MM.1S (cell line): Measurements from ENCODE around the gene TXNRD1.

ENCODE experiments used
- DNase-seq: peaks from one replicate; pipeline ENCODE4 v3.0.0-alpha.2; 2015
- H2AFZ ChIP-seq: fragments of 300-600 bp; sonication (generic); 2 replicates; pipeline ENCODE4 v1.6.0; 2016; ENCODE audit warnings: antibody characterized with exemption, low read length
- H3F3A ChIP-seq: fragments of 300-600 bp; sonication (generic); 2 replicates; pipeline ENCODE4 v1.6.1; 2016; ENCODE audit warnings: mild to moderate bottlenecking, antibody characterized with exemption, low read length, moderate library complexity, mixed read lengths; ENCODE audit not compliant: insufficient read depth
- H3K27ac ChIP-seq: fragments of 300-600 bp; sonication (generic); 2 replicates; pipeline ENCODE4 v1.5.1; 2016; ENCODE audit warnings: mild to moderate bottlenecking, low read length
- H3K27me3 ChIP-seq: fragments of 300-600 bp; sonication (generic); replicated peaks from 2 replicates; pipeline ENCODE4 v1.6.0; 2016; ENCODE audit warnings: low read length; ENCODE audit not compliant: insufficient read depth
- H3K36me3 ChIP-seq: fragments of 300-600 bp; sonication (generic); replicated peaks from 2 replicates; pipeline ENCODE4 v1.6.1; 2016; ENCODE audit warnings: mild to moderate bottlenecking, low read length, mixed read lengths; ENCODE audit not compliant: insufficient read depth
- H3K4me1 ChIP-seq: fragments of 300-600 bp; sonication (generic); 2 replicates; pipeline ENCODE4 v1.6.1; 2016; ENCODE audit warnings: low read length, mixed read lengths
- H3K4me2 ChIP-seq: fragments of 300-600 bp; sonication (generic); 2 replicates; pipeline ENCODE4 v1.6.0; 2016; ENCODE audit warnings: low read depth, low read length
- H3K4me3 ChIP-seq: fragments of 300-600 bp; sonication (generic); 2 replicates; pipeline ENCODE4 v1.5.1; 2016; ENCODE audit warnings: low read length, mixed read lengths
- H3K79me2 ChIP-seq: fragments of 300-600 bp; sonication (generic); 2 replicates; pipeline ENCODE4 v1.6.1; 2016; ENCODE audit warnings: mixed run types, low read length, mixed read lengths
- H3K9ac ChIP-seq: fragments of 300-600 bp; sonication (generic); 2 replicates; pipeline ENCODE4 v1.6.1; 2016; ENCODE audit warnings: low read length, mixed read lengths
- H3K9me2 ChIP-seq: fragments of 300-600 bp; sonication (generic); replicated peaks from 2 replicates; pipeline ENCODE4 v1.6.1; 2016; ENCODE audit warnings: mild to moderate bottlenecking, low read length, mixed read lengths; ENCODE audit not compliant: insufficient read depth
- H3K9me3 ChIP-seq: fragments of 300-600 bp; sonication (generic); replicated peaks from 2 replicates; pipeline ENCODE4 v1.6.1; 2016; ENCODE audit warnings: mild to moderate bottlenecking, low read length, mixed read lengths; ENCODE audit not compliant: insufficient read depth
- H4K20me1 ChIP-seq: fragments of 300-600 bp; sonication (generic); 2 replicates; pipeline ENCODE4 v1.6.1; 2016; ENCODE audit warnings: mild to moderate bottlenecking, low read length, moderate library complexity, mixed read lengths; ENCODE audit not compliant: insufficient read depth
- EZH2 ChIP-seq: fragments of 300-600 bp; sonication (generic); optimal IDR thresholded peaks from 2 replicates; pipeline ENCODE3; 2017; ENCODE audit warnings: low read depth, mild to moderate bottlenecking, antibody characterized with exemption, low read length, mixed read lengths
- EZH2phosphoT487 ChIP-seq: fragments of 300-600 bp; sonication (generic); IDR thresholded peaks from 2 replicates; pipeline ENCODE4 v1.6.1; 2018; ENCODE audit warnings: antibody characterized with exemption, low read length
- TF ChIP-seq, protein P1 (sequence below): fragments of 300-600 bp; sonication (generic); IDR thresholded peaks from 2 replicates; pipeline ENCODE4 v1.5.1; 2016; ENCODE audit warnings: antibody characterized with exemption, low read length, mixed read lengths

TXNRD1 gene

GRCh38 chr12:104377514-104377812, 161.9 kb downstream of the TXNRD1 start:
- Histone ChIP-seq H3K27ac (no peak overlapping the region), H4K20me1 (no peaks in the 10 kb centered on the region), H3K4me1 (no peaks in the 10 kb centered on the region), H2AFZ (no peak overlapping the region), H3K36me3 (no peaks in the 10 kb centered on the region), H3K4me2 (no peak overlapping the region), H3K9ac (no peak overlapping the region), H3K9me3 (no peaks in the 10 kb centered on the region), H3K9me2 (no peaks in the 10 kb centered on the region), H3F3A (no peaks in the 10 kb centered on the region), H3K27me3 (no peaks in the 10 kb centered on the region), H3K4me3 (no peak overlapping the region), H3K79me2 (no peaks in the 10 kb centered on the region)
- no peak for DNase-seq
- TF ChIP-seq, protein P1, sequence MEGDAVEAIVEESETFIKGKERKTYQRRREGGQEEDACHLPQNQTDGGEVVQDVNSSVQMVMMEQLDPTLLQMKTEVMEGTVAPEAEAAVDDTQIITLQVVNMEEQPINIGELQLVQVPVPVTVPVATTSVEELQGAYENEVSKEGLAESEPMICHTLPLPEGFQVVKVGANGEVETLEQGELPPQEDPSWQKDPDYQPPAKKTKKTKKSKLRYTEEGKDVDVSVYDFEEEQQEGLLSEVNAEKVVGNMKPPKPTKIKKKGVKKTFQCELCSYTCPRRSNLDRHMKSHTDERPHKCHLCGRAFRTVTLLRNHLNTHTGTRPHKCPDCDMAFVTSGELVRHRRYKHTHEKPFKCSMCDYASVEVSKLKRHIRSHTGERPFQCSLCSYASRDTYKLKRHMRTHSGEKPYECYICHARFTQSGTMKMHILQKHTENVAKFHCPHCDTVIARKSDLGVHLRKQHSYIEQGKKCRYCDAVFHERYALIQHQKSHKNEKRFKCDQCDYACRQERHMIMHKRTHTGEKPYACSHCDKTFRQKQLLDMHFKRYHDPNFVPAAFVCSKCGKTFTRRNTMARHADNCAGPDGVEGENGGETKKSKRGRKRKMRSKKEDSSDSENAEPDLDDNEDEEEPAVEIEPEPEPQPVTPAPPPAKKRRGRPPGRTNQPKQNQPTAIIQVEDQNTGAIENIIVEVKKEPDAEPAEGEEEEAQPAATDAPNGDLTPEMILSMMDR = no peak
- TF ChIP-seq EZH2 = no peak
- TF ChIP-seq EZH2phosphoT487 = no peak

DNA sequence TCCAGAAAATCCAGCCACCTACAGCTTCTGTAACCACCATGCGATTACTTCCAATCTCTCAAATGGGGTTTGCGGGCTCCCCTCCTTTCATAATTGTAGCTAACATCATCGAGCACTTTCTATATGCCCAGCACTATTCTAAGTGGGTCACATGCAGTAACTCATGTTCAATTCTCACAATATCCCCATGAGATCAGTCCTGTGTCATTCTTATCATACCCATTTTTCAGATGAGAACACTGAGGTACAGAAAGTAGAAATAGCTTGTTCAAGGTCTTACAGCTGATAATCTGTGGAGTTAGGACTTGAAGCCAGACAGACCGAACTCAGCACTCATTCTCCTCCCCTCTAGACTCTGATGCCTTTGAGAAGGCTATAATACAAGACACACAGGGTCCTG, 162.8 kb downstream of the TXNRD1 start:
- H2AFZ ChIP-seq = no peak overlapping the region
- no peaks in the 10 kb centered on the region for H3F3A ChIP-seq
- H3K9me2 ChIP-seq = no peaks in the 10 kb centered on the region
- H3K79me2 ChIP-seq = no peaks in the 10 kb centered on the region
- DNase-seq = no peak
- no peak overlapping the region for H3K9ac ChIP-seq
- no peak for TF ChIP-seq EZH2phosphoT487
- no peak for TF ChIP-seq EZH2
- TF ChIP-seq, protein P1 = no peak
- no peaks in the 10 kb centered on the region for H3K4me1 ChIP-seq
- H3K27ac ChIP-seq = no peak overlapping the region
- no peaks in the 10 kb centered on the region for H4K20me1 ChIP-seq
- H3K4me3 ChIP-seq = no peak overlapping the region
- H3K36me3 ChIP-seq = no peaks in the 10 kb centered on the region
- H3K4me2 ChIP-seq = no peak overlapping the region
- H3K9me3 ChIP-seq = no peaks in the 10 kb centered on the region
- no peaks in the 10 kb centered on the region for H3K27me3 ChIP-seq

- Histone ChIP-seq H3K9me3 (no peaks in the 10 kb centered on the region), H3K4me2 (no peak overlapping the region; the same call in 1 of the 2 replicates), H3K36me3 (no peaks in the 10 kb centered on the region), H3K4me1 (no peaks in the 10 kb centered on the region), H3K27ac (no peak overlapping the region), H4K20me1 (no peaks in the 10 kb centered on the region), H3K79me2 (no peaks in the 10 kb centered on the region), H3K9me2 (no peaks in the 10 kb centered on the region), H3K4me3 (no peak overlapping the region), H2AFZ (peak overlapping the region; percentile 32; the same call in 1 of the 2 replicates), H3K27me3 (no peaks in the 10 kb centered on the region), H3F3A (no peaks in the 10 kb centered on the region), H3K9ac (no peak overlapping the region)
- TF ChIP-seq EZH2 (no peak), EZH2phosphoT487 (no peak)
- TF ChIP-seq, protein P1 = no peak
- no peak for DNase-seq
Measured at GRCh38 chr12:104381341-104381730, 165.8 kb downstream of the TXNRD1 start.
